HG03432 (cell line): Measurements from ENCODE around the gene FRK.
A peak's percentile ranks its signal among the peaks of the same experiment; 100 is the strongest.
"Not testable (repeated sequence)": the region's sequence is repeated elsewhere in the genome, so short reads cannot be mapped to it uniquely, and the experiment has no call there.

Experiments used
- ATAC-seq: cut with Tn5 transposase; IDR thresholded peaks from one replicate; pipeline ENCODE4 v1.9.1; 2021; ENCODE audit warnings: mild to moderate bottlenecking, moderate library complexity; ENCODE audit not compliant: unreplicated experiment

The FRK gene

GRCh38 chr6:116074732-116075390 is 14.2 kb upstream of the FRK start:
- no peak for ATAC-seq

GRCh38 chr6:116073765-116074440 is 13.2 kb upstream of the FRK start:
- ATAC-seq = no peak

GRCh38 chr6:116072368-116072767 is 11.7 kb upstream of the FRK start:
- ATAC-seq = no peak

DNA sequence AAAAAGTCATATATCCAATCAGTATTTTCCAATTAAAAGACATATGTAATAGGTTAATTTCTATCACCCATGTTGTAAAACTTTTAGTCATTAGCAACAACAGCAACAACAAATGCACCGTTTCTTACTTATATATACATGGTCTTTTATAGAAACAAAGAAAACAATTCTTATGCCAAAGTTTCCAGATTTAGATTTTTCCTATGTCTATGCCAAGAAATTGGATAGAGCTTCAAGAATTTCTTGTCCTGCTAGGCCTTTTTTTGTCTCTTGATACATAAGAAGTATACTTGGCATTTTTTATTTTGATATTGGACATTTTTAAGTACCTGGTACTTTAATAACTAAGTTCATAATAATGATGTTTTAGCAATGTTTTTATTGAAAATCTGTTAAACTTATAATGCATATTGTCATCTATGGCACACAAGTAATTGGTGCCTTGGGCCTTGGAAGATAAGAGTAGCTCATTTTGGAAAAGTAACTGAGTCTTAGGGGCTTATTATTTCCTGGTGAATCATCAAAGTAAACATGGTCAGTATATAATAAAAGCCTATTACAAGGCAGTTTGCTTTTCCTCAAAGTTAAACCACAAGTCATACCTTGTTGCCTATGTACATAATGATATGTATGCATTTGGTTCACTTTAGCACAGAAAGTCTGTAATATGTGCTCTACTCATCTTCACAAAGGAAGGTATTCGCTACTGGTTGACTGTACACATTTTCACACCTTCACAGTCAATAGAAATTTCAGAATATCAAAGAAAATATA is 10.1 kb upstream of the FRK start:
- no peak for ATAC-seq

- ATAC-seq = no peak
Observed at GRCh38 chr6:116070101-116070500, 9.4 kb upstream of the FRK start.

GRCh38 chr6:116066789-116067188 is 6.1 kb upstream of the FRK start:
- ATAC-seq = no peak

DNA sequence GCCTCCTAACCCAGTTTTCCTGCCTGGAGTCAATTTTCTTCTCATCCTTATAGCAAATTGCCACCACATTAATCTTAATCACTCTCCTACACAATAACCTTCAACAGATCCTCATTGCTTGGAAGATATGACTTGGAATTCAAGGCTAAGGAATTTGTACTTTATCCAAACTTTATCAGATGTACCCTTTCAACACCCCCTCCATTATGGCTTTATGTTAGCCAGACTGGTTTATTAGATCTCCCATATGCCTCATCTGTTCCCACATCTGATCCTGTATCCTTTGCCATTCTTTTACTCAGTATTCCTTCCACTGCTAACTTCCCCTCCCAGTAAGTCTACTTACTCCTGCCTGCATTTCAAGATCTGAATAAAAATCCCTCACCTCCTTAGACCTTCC is 4.0 kb upstream of the FRK start:
- no peak for ATAC-seq

- ATAC-seq = no peak
Observed at GRCh38 chr6:116062496-116062895, 1.8 kb upstream of the FRK start.

- ATAC-seq = peak; percentile 88
Observed at GRCh38 chr6:116059713-116060571, 749 bp downstream of the FRK start.

DNA sequence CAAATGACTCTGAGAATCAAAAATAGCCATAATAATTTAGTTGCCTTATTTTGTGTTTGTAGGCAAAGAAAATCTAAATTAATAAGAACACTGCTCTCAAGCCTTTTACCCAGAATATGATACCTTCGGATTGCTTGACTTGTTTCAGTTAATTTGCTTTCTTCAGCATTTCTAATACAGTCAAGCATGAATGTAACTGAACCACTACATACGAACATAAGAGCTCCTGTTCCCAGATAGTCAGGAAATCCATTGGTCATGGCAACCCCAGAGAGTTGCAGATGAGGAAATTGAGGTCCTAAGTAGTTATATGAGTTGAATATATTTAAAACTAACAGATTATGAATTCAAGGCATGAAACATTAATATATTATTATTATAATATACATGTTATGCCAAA is 2.9 kb downstream of the FRK start:
- ATAC-seq = no peak

- ATAC-seq = no peak
Observed at GRCh38 chr6:116055513-116055912, 5.2 kb downstream of the FRK start.

GRCh38 chr6:116051244-116051643 is 9.4 kb downstream of the FRK start:
- no peak for ATAC-seq

- ATAC-seq = no peak
Observed at GRCh38 chr6:116050737-116051136, 10.0 kb downstream of the FRK start.

- ATAC-seq = no peak
Observed at GRCh38 chr6:116049321-116049720, 11.4 kb downstream of the FRK start.

DNA sequence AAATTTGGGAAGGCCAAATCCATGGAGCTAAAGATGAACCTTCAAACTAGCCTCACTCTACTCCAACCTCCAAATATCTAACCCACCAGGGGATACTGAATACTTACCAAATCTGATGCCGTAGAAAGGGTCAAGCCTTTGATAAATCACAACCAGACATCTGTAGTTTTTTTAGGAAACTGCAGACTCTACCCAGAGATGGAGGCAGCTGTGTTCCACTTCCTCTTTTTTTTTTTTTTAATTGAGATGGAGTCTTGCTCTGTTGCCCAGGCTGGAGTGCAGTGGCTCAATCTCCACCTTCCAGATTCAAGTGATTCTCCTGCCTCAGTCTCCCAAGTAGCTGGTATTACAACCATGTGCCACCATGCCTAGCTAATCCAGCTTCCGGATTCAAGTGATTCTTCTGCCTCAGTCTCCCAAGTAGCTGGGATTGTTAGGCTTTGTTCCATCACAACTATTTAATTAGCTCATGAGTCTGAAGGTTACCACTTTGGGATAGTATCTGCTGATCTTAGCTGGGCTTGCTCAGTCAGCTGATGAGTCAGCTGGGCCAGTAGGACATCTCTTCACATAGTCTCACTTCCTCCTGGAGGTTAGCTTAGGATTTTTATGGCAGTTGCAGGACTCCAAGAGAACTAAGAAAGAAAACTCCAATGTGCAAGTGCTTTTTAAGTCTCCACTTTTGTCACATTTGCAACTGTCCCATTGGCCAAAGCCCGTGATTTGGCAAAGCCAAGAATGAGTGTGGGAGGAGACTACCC is 13.3 kb downstream of the FRK start:
- ATAC-seq = peak; percentile 95

- no peak for ATAC-seq
Observed at GRCh38 chr6:116046737-116047136, 14.0 kb downstream of the FRK start.

- not testable (repeated sequence) for ATAC-seq
Observed at GRCh38 chr6:116046272-116046671, 14.4 kb downstream of the FRK start.

GRCh38 chr6:116041934-116042333 is 18.8 kb downstream of the FRK start:
- no peak for ATAC-seq

- ATAC-seq = no peak
Observed at GRCh38 chr6:116040993-116041392, 19.7 kb downstream of the FRK start.

DNA sequence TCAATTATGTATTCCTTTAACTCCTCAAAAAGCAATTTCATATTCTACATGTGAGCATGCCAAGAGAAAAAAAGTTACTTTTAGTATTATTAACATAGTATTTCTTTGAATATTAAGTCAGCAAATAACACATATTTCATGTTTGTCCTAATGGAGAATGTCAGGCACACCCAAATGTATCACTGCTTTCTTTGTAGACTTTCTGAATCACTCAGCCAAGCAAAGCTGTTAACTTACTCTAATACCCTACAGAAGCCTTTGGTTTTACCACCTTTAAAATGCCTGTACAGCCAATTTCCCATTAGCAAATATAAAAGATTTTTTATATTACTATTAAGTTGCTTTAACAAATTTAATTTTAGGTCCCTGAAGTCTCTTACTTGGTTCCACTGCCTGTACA is 23.8 kb downstream of the FRK start:
- ATAC-seq = no peak
